ENCODE results near the gene KCNIP4.

KCNIP4 gene

DNA sequence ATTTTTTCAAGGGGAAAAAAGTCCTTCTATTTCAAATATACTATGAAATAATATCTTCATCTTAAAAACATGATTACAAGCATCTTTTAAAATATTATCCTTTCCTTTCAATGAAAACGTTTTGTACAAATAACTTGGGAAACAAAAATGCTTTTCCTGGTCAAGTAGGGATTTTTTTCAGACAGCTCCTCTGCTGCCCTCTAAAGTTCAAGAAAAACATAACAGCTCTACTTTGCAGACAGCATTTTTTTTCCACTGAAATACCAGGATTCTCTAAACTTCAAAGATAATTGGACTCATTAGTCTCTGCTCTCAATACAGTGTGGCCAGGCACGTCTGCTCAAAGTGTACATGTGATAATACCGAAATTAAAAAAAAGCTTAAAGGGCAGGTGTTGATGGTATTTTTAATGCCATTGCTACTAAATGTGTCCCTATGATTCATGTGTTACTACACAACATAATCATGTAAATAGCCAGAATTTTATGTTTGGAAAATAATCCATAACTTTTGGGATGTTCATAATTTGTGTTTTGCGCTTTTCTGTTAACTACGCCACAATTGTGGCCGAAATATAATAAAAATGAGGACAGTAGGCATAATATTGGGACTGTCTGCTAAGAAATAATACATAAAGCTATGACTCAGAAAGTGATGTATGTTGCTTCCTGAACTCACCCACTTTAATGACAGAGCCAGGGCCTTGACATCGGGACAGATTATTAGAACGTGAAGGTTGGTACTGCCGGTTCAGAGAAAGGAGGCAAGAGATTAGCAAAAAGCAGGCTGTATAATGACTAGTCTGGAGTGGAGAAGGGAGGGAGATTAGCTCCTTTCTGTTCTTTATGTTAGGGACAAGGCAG lies 478.9 kb downstream of the KCNIP4 start:
- peak; percentile 6 for DNase-seq (ENCODE audit: low read depth, low spot score)

DNA sequence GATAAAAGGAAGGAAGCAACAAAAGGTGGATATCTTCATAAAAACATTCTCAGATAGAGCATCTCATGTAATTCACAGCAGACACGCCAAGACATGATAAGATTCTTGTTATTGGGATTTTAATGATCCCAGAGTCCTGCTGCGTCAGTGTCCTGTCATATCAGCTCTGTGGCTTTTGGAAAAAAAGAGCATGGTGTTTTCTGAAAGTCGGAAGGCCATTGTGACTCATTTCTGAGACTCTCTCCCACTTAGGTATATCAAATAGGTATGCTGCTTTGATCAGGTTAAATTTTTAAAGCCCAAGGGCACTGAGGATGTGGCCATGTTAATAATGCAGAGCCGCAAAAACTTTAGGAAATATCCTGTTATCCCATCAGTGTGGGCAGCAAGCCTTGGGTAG lies 481.0 kb downstream of the KCNIP4 start:
- DNase-seq (ENCODE audit: low read depth, low spot score) = no peak

DNA sequence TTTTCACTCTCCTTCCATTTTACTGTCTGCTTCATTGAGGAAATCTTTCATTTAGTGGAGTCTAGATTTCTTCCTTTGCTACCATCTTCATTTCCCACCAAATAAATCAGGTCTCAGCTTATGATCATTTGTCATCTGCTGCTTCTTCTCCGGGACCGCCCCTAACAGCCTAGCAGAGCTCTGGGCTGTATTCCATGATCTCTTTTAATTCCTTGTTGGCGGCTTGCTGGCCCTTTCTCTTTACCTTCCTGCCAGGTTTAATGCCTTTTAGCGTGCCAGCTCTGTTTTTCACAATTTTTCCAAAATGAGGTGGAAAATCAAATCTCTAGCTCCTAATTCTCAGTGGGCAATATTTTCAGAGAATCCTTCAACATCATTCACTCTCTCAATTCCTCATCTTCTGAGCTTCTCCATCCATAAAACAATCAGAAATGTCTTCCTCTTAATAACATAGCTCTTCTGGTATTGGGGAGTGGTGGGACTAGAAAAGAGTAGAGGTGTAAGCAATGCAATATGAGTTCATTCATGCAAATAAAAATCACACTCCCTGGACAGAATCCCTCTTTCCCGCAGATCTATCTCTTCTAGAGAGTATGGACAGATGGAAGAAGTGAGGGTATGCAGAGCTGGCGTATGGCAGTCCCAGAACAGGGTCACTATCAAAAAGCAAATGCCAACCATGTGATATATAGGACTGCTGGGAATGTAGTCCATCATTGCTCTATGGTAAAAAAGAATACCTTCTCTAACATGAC lies 491.3 kb downstream of the KCNIP4 start:
- DNase-seq (ENCODE audit: low read depth, low spot score) = no peak

DNA sequence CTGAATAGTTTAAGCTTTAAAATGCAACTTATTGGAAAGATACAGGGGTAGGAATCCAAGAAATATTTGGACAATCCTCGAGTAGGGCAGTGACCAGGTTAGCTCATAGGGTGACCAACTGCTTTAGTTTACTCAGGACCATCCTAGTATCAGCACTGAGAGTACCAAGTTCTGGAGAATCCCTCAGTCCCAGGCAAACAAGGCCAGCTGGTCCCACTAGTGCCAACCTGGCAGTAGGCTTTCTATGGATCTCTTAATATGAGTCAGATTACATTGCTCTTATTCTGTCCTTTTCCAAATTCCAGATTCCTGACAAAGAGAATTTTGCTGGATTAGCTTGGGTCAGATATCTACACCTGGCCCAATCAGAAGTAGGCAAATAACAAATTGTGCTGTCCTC lies 493.7 kb downstream of the KCNIP4 start:
- DNase-seq (ENCODE audit: low read depth, low spot score) = no peak

DNA sequence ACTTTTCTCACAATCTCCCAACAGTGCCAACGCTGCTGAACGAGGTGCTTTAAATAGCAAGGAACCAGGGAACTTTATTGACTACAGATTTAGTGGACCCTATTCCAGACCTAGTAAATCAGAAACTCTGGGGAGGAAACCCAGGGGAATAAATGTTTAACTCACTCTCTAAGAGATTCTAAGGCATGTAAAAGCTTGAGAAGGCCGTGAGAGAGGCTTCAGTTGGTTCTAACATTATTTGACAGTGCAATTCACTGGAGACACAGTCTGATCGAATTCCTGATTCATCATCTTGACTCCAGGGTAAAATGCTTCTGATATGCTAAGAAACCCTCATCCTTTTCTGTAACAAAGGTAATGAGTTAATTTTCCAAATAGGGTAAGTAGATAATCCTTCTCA lies 494.4 kb downstream of the KCNIP4 start:
- no peak for DNase-seq (ENCODE audit: low read depth, low spot score)

DNA sequence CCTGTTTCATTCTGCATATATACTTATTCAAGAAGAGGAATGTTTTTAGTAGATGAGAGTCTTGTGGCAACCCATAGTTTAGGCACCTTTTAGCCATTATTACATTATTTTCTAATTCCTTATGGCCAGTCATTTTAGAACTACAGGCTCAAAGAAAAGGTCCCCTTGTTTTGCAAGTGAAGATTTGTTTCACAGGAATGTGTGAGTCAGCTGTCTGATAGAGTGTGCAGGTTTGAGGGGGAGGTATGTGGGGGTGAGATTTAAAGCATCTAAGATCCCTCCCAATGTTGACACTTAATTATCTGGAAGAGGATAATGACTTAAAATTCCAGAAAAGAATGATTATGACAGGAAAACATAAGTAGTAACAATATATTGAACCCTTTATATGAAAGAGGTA lies 495.6 kb downstream of the KCNIP4 start:
- no peak for DNase-seq (ENCODE audit: low read depth, low spot score)

DNA sequence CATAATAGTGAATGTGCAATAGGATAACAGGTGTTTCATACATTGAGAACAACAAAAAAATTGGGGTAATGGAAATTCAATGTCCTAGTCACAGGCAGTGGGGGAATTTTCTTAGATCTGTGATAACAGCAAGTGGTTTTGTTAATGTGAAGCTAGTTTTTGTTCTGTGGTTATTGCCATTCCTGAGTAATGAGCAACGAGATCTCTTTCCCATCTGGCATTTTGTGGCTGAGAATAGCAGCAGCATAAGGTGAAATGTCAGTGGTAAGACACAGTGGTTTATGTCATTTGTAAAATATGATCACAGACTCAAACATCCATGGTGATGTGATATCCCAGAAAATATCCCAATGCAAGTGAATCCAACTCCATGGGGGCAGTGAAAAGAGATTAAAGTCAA lies 497.5 kb downstream of the KCNIP4 start:
- DNase-seq (ENCODE audit: low read depth, low spot score) = no peak

DNA sequence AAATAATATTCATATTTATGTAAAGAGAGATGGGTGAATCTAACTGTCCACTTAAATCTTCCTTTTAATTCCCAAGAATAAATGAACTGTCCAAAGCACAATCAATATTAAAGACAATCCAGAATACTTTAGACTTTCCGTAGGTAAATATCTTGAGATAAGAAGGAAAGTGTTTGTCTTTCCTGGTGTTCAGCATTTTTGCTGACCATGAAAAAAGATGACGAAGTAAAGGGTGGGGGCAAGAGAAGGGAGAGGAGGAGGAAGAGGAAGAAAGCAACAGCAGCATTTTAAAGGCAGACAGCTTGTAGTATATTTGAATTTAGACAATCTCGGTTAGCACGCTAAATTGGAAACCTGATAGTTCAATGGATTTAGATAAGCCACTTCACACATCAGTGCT lies 498.2 kb downstream of the KCNIP4 start:
- no peak for DNase-seq (ENCODE audit: low read depth, low spot score)

DNA sequence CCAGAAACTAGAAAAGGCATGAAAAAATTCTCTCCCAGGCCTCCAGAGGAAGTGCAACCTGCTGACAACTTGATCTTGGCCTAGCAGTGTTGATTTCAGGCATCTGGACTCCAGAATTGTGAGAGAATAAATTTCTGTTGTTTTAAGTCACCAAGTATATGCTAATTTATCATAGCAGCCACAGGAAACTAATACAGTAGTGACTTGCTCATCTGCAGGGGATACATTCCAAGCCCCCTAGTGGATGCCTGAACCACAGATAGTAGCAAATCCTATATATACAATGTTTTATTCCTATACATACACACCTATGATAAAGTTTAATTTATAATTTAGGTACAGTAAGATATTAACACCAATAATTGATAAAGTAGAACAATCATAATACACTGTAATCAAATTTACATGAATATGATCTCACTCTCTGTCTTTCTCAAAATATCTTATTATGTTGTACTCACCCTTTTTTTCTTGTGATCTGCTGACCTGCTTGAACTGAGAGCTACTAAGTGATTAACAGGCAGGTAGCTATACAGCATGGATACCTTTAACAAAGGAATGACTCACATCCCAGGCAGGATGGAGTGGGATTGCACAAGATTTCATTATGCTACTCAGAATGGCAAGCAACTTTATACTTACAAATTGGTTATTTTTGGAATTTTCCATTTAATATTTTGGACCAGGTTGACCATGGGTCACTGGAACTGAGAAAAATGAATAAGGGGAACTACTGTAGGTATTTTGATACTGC lies 501.1 kb downstream of the KCNIP4 start:
- no peak for DNase-seq (ENCODE audit: low read depth, low spot score)

DNA sequence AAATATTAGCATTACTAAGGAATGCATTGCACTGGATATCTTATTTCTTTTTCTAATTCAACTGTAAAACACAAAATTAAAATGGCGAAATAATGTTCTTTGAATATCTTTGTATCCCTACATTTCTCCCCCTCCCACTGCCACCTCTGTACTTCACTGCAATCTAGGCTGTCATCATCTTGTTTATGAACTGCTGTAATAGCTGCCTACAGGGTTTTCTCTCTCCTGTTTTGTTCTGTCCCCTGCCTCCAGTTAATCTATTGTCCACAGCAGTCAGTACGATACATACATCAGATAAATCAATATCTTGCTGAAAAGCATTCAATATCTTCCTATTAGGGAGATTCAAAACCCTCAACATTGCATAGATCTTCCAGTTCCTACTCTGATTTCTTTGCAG lies 528.4 kb downstream of the KCNIP4 start:
- no peak for DNase-seq (ENCODE audit: low read depth, low spot score)

DNA sequence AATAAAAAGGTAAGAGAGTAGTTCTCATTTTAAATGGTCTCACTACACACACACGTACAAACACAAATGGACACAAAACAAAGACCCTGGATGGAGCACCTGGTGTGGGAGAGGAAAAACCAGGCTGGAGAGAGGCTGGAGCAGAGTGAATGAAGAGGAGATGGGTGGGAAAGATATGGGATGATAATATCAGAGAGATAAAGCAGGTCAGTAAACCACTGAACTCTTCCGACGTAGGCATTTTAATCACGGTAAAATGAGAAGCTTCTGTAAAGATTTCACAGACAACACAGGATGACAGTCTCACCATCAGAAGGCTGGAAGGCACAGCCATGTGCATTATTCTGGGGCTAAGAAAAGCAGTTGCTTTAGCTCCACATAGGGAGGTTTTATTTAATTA lies 532.8 kb downstream of the KCNIP4 start:
- no peak for DNase-seq (ENCODE audit: low read depth, low spot score)

DNA sequence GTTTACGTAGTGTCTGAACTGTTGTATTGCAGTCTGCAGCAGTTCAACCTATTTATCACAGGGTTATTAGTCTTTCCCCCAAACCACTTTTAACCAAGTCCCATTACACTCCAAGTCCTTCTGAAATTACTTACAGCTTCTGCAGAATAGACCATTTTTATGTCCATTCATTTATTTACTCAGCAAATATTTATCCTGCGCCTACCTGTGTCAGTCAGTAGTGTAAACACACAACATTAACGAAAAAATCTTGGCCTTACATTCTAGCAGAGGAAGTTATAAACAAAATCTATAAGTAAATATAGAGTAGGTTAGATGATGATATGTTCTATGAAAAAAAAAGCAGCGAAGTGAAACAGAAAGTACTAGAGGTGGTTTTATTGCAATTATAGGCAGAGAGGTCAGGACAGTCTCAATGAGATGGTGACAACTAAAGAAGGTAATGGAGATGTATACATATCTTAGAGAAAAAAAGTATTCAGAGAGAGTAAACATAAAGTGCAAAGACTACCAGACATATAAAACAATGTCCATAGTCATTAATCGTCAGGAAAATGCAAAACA lies 534.7 kb downstream of the KCNIP4 start:
- no peak for DNase-seq (ENCODE audit: low read depth, low spot score)

DNA sequence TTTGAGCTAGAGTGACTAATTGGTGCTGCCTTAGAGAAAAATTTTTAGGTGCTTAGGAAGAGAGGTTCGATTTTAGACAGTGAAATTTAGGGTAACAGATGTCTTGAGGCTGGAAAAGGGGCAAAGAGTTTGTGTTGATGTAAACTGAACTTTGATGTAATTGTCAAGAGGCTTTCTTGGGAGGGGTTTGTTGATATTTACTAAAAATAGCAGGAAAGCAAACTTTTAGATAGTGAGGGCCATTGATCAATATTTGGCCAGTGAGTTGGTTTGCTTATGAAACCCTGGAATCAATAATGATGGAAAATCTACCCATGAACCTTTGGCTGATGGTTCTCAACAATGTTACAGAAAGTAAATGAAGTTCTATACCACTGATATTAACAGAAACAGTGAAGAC lies 537.5 kb downstream of the KCNIP4 start:
- no peak for DNase-seq (ENCODE audit: low read depth, low spot score)

DNA sequence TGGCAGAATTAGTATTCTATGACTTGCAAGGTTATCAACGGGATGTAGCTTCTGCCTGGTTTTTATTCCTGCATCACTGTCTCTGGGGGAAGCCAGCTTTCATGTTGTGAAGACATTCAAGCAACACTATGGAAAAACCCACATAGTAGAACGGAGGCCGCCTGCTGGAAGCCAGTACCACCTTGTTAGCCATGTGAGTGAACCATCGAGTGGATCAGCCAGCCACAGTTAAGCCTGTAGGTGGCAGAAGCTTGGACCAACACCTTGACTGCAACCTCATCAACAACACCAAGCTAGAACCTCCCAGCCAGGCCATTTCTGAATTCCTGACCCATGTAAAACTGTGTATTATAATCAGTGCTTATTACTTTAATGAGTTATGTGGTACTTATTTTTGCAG lies 538.2 kb downstream of the KCNIP4 start:
- DNase-seq (ENCODE audit: low read depth, low spot score) = no peak

DNA sequence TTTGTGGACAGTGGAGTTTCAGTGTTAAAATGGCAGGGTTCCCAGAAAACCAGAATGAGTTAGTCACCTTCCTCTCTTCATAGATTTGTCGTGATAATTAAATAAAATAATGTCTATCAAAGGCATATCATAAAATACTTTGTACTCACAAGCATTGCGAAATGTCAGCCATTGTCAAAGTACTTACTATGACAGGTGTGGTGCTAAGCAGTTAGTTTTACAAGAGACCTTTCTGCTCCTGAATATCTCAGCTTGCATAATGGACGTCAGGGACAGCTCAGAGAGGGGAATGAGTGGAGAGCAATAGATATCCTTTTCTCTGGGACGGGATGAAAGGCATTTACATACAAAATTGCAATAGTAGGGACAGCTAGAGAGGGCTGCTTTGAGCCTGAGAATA lies 560.9 kb downstream of the KCNIP4 start:
- DNase-seq (ENCODE audit: low read depth, low spot score) = no peak

DNA sequence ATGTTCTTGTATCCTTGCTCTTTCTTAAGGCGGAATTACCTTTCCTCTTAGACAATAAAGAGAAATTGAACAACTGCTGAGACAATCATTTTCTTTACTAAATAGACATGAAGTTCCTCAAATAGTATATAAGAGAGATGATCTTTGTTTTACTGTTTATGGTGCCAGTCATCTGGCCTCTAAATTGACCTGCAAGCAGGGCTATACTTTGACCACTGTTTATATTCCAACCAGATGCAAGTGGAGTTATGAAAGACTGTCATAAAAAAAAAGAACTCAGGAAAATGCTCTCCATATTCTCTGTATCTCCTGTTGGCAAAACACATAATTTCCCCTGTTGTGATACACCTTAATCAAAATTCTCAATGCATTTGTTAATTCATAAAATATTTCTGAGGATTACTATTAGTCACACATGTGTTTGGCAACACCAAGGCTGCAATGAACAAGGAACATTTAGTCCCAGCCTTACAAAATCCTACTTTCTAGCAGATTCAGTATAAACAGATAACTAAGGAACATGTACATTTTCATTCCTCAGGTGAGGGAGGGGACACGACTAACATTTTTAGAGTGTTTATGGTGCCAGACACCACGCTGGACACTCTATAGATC lies 562.3 kb downstream of the KCNIP4 start:
- no peak for DNase-seq (ENCODE audit: low read depth, low spot score)

DNA sequence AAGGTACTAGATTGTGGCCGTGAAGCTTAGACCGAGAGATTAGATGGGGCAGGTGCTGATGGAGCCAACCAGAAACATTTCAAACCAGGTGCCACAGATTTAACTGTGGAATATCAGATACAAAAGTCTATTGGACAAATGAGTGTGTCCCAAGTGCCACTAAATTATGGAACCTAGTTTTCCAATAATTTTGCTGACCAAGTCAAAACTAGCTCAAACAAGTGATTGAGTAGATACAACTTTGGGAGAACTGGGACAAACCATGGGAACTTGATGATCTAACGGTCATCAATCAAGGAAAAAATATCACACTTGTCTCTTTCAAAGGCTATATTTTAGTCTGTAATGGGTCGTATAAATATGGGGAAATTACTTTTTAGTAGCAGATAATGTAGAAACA lies 562.9 kb downstream of the KCNIP4 start:
- no peak for DNase-seq (ENCODE audit: low read depth, low spot score)

DNA sequence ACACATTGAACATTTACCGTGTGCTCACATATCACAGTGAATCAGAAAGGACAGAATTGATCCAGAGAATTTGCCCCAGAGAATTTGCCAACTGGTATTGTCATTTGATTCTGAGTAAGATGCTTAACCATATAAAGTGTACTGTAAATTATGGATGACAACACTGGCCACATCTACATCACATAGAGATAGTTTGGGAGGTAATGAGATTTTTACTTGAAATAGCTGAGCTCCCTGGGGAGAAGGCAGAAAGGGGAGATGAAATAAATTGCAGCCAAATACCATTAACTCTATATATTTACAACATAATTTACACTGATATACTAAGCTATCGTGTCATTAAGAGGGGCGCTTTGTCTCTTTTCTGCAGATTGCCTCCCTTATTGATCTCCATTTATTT lies 564.0 kb downstream of the KCNIP4 start:
- DNase-seq (ENCODE audit: low read depth, low spot score) = no peak

DNA sequence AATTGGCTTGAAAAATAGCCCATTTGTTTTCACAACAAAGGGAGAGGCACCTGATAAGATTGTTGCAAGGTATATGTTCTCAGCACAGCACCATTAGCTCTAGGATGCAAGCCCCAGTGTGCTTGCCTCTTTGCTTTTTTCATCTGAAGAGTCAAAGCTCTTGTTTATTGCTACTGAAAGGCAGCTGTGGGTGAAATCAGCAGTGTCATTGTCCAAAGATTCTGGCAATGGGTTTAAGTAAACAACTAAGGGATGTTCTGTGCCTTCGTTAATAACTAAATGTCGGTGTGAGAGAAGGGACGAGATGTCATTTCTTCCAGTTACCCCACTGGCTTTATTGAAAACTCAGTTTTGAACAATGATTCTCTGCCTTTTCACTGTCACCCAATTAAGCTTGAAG lies 567.7 kb downstream of the KCNIP4 start:
- no peak for DNase-seq (ENCODE audit: low read depth, low spot score)

DNA sequence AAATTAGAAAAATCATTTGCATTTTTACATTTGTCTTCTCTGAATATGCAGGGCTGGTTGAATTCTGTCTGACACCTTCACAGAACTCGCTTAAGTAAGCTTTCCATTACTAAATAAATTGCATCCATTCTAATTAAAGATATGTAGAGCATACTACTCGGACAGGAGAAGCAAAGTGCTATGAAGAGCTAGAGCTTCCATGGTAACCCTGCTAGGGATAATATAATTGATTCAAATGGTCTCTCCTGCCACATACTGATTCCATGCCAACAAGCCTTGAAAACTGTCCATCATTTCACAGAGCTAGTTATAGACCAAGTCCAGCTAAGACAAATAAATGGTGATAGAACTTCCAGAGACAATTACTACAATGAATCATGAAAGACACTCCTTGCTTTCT lies 571.5 kb downstream of the KCNIP4 start:
- DNase-seq (ENCODE audit: low read depth, low spot score) = no peak

DNA sequence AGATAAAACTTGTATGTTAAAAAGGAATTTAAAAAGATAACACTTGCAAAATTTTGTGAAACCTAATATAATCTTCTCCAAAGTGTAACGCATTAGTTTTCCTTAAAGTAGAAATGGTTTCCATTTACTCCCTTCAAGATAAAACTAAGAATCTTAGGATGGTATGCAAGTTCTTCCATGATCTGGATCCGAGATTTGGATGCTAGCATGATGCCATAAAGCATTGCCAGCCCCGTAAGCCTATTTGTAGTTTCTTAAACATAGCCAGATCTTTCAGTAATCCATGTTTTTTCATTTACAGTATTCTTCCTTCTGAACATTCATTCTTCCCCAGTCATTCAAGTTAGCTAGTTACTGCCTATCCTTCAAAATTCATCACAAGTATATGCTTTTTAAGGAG lies 572.4 kb downstream of the KCNIP4 start:
- no peak for DNase-seq (ENCODE audit: low read depth, low spot score)
